GM18511 (cell line): ENCODE results near the gene THEM4.
"Not testable (repeated sequence)": the region's sequence is repeated elsewhere in the genome, so short reads cannot be mapped to it uniquely, and the experiment has no call there.

Source experiments
- ATAC-seq: cut with Tn5 transposase; IDR thresholded peaks from one replicate; pipeline ENCODE4 v1.9.1; 2021; ENCODE audit warnings: mild to moderate bottlenecking, moderate library complexity; ENCODE audit not compliant: unreplicated experiment

THEM4 gene

GRCh38 chr1:151860504-151861187 lies 48.7 kb downstream of the THEM4 start:
- ATAC-seq = no peak

GRCh38 chr1:151859891-151860293 lies 49.4 kb downstream of the THEM4 start:
- no peak for ATAC-seq

DNA sequence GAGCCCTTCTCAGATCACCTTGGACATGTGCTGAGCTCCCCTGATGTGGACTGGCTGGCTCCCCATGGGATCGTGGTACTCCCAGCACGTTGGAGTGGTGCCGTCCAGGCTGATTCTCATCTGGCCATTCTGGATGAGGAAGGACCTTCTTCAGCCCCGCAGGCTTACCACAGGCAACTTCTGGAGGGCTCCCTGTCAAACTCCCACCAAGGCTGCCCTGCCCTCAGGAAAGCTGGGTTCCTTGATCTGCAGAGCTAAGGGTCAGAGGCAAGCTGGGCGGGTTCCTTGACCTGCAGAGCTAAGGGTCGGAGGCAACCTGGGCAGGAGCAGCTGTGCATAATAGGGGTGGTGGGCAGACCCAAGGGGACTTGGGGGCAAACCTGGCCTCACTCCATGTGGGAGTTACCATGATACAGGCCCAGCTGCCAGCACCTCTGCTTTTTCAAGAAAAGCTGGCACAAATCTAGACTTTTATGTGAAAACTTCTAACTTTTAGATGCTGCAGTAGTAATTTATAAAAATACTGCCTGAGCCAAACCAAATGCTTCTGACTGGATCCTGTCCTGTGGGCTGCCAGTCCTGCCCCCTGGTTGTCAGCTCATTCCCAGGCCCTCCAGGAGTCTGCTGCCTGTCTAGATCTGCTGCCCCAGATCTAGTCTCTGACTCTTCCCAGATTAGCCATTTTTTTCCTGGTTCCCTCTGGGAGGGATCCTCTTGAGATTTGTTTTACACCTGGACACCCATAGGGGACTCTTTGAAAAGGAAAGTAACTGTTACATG lies 50.2 kb downstream of the THEM4 start:
- no peak for ATAC-seq

GRCh38 chr1:151858030-151858746 lies 51.1 kb downstream of the THEM4 start:
- no peak for ATAC-seq

GRCh38 chr1:151855933-151856332 lies 53.4 kb downstream of the THEM4 start:
- no peak for ATAC-seq

GRCh38 chr1:151855516-151855915 lies 53.8 kb downstream of the THEM4 start:
- ATAC-seq = not testable (repeated sequence)

DNA sequence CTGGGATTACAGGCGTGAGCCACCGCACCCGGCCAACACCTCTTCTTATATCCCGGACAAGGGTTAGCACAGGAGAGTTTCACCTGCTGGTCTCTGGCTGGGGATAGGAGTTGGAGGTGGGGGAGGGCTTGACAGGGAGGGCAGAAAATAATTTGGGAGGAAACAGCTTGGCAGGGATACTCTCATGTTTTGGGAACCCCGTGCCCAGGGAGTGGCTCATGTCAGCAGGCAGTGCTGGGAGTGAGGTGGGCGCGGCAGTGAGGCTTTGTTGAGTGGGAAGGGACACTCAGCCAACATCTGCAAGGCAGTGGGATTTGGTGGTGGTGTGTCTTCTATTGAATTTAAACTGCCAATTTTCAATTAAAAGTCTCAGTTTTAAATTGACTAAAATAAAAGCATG lies 54.7 kb downstream of the THEM4 start:
- ATAC-seq = no peak

DNA sequence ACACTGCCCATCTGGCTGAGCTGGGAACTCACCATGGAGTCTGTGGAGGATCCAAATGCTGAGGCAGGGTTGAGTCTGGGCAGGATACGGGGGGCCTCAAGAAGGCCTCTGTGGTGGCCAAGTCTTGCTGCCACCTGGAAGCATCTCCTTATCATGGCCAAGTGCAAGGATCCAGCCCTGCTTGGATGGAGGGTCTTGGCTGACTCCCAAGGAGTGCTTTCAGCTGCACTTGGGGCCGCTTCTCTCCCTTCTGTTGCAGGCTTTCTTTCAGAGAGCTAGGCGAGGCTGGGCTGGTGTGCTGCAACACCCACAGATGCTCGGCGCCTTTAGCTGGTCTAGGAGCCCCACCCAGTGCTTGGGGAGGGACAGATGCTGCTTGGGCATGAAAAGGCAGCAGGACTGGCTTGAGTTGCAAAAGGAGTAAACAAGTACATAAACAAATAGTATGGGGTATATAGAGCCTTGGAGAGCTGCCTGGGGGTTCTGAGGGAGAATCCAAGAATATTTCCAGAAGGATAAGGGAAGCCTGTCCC lies 55.8 kb downstream of the THEM4 start, which contains the start of gene THEM5:
TSS of gene THEM5 (minus strand) at position 302 of the 533 bp plus-strand sequence. CDS start at position 155, 147 bp downstream.
- no peak for ATAC-seq

DNA sequence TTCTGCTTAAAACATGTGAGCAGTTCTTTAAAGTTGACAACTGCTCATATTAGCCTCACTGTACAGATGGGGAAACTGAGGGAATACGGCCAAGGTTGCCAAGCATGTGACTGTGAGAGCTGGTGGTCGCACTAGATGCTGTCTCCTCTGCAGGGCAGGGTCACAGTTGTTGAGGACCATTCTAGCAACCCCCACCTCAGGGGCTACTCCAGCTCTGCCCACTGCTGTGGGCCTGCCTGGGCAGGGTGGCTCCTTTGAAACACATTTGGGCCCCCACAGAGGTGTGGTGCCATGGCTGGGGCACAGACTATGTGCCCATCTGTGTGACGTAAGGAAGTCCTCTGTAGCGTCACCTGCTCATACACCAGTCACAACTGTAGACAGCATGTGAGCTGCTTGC lies 56.6 kb downstream of the THEM4 start:
- ATAC-seq = no peak

- no peak for ATAC-seq
Measured at GRCh38 chr1:151851886-151852285, 57.4 kb downstream of the THEM4 start.

- no peak for ATAC-seq
Measured at GRCh38 chr1:151849871-151850270, 59.4 kb downstream of the THEM4 start.

- no peak for ATAC-seq
Measured at GRCh38 chr1:151849126-151849525, 60.2 kb downstream of the THEM4 start.

DNA sequence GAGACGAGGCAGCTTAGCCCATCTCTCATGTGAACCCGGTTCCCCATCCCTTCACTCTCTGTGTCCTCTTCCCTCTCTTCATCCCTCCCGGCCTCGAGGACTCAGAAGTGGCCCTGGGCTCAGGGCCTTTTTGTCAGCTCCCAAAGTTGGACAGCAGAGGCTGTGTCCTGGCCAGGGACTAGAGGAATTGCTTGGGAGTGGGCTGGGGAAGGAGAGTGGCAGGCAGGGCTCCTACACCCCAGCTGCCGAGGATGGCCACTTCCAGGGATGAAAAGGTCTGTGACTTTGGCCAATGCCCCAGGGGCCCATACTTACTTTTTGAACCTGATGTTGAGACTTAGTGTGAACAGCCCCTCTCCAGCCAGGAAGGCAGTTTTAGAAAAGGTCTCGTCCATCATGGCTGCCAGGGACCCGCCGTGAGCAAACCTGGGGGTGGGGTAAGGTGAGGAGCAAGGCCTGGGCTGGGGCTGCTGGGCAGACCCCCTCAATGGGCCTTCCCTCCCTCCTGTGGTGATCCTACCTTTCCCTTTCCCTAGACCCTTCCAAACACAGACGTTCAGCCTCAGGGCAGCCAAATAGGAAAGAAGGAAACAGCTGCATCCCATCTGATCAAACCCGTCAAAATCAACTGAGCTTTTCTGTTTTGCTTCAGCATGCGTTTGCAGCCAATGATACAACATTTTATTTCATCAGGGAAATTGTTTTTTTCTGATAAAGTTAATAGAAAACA lies 61.3 kb downstream of the THEM4 start:
- ATAC-seq = no peak

DNA sequence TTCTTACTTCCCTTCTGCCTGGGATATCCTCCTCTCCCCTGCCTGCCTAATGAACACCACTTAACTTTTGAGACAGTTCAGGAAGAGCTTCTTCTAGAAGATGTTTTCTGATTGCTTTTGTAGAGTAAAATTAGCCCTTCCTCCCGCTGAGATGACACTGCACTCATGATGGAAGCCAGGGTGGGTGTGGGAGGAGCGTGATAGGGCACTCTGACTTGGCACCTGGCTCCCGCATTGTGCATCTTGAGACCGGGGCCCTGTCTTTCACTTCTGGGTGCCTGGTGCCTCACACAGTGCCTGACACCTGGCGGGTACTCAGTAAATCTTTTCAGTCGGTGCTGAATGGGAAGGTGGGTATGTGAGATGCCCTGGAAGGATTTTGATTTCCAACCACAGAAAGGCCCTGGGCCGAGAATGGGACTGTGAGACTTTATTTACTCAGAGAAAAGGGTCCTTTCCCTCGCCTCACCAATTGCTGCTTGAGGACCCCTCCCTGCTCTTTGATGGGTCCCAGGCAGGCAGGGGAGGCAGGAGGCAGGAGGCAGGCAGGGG lies 62.5 kb downstream of the THEM4 start:
- no peak for ATAC-seq

- no peak for ATAC-seq
Measured at GRCh38 chr1:151846062-151846568, 63.2 kb downstream of the THEM4 start.

- ATAC-seq = no peak
Measured at GRCh38 chr1:151843398-151843797, 65.9 kb downstream of the THEM4 start.

DNA sequence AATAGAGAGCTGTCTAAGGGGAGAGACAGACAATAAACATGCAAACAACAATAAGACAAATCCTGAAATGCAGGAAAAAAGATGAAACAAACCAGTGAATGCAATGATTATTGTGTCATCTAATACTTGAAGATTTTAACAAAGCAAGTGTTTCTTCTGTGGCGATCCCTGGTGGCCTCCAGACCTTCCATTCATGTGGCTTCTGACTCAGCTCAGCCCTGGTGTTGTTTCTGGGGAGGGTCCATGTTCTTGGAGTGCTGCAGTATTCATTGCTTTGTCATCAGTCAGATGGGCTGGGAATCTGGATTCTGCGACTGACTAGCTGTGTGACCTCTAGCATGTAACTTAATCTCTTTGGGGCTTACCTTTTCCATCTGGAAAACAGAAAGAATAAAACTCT lies 68.2 kb downstream of the THEM4 start:
- ATAC-seq = no peak

DNA sequence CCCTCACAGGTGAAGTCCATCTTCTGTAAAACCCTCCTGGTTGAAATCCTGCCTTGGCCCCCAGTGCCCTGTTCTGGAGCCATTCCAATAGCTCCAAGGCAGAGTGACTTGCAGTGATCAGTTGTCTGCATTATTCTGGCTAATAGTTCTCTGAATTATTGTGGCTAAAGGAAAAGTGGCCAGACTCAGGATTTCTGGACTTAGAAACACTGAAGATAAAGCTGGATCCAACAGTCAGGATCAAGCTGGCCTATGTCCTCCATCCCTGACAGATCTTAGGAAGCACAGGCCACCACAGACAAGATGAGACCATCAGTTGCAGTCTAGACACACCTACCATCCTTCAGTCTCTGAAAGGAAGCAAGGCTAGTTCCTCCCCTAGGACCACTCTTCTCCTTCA lies 68.9 kb downstream of the THEM4 start:
- ATAC-seq = no peak

GRCh38 chr1:151839457-151840403 lies 69.6 kb downstream of the THEM4 start, which contains the start of gene C2CD4D:
Gene C2CD4D, minus strand, starts transcription at chr1:151839820. Its CDS starts 831 bp downstream, at chr1:151838989.
- ATAC-seq = no peak
